Raji (cell line): ENCODE data around the gene SLC2A4RG.

Experiments
- POLR2A ChIP-seq: IDR thresholded peaks from 2 replicates; pipeline ENCODE4 v1.6.1; 2011; ENCODE audit warnings: low read depth, low read length, control low read depth; ENCODE audit not compliant: insufficient read depth

Gene SLC2A4RG

GRCh38 chr20:63740627-63741353, 1.2 kb downstream of the SLC2A4RG start:
- TF ChIP-seq POLR2A, result no peak

GRCh38 chr20:63741354-63741675, 1.7 kb downstream of the SLC2A4RG start:
- no peak for TF ChIP-seq POLR2A

- no peak for TF ChIP-seq POLR2A
Measured at GRCh38 chr20:63741676-63742380, 2.3 kb downstream of the SLC2A4RG start.

- no peak for TF ChIP-seq POLR2A
Measured at GRCh38 chr20:63742381-63743024, 2.9 kb downstream of the SLC2A4RG start.

GRCh38 chr20:63743210-63743970, 3.8 kb downstream of the SLC2A4RG start:
- TF ChIP-seq POLR2A, result no peak

DNA sequence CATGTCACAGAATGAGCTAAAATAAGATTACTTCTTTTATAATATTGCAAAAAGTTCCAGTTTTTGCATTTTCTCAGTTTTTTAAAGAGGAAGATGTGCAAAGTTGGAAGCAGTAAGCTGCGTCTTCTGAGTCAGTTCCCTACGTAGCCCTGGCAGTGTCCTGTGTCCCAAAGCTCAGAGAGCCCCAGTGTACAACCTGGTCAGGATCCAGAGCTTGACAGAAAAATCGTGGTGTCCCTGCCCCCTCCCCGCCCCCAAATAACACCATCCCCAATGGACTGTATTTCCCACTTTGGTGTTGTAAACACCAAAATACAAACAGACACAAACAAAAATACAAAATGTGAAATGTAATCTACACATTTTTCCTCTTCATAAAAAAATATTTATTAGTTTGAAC, 4.6 kb downstream of the SLC2A4RG start:
- no peak for TF ChIP-seq POLR2A

DNA sequence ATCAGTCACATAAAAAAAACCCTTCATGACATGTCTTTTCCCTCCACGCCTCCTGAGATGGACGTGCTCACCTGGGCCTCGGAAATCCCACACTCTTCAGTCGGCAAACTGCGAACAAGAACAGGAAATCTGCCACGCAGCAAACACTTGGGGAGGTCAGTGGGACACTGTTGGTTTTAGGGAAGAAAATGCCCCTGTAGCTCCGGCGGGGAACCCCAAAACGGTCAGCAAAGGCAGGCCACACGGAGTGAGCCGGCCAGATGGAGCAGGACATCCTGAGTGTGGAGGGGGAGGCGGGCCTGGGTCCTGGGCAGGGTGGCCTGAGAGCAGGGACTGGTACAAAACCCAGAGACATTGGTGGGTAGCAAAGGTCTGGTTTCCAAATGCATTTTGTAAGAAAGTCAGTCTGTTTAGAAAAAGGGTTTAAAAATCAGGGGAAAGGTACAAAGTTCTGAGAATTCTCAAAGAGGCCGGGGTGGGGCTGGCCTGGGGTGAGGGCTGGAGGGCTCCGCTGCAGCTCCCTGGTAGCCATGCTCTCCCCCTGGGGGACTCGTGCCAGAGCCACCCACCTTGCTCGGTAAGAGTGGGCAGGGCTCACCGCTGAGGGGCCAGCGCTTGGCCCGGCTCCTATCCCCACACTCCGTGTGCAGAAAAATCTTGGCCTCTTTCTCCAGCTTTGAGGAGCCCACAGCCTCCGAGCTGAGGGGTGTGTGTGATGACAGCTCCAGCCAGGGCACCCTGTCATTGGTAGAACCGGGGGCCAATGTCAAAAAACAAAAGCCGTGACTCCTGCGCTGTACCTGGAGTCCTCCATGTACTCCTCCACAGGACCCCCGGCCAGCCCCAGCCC, 5.2 kb downstream of the SLC2A4RG start:
- no peak for TF ChIP-seq POLR2A

GRCh38 chr20:63745424-63745805, 5.8 kb downstream of the SLC2A4RG start:
- no peak for TF ChIP-seq POLR2A

GRCh38 chr20:63745961-63746731, 6.6 kb downstream of the SLC2A4RG start:
- no peak for TF ChIP-seq POLR2A

GRCh38 chr20:63746751-63747315, 7.3 kb downstream of the SLC2A4RG start:
- TF ChIP-seq POLR2A, result no peak

DNA sequence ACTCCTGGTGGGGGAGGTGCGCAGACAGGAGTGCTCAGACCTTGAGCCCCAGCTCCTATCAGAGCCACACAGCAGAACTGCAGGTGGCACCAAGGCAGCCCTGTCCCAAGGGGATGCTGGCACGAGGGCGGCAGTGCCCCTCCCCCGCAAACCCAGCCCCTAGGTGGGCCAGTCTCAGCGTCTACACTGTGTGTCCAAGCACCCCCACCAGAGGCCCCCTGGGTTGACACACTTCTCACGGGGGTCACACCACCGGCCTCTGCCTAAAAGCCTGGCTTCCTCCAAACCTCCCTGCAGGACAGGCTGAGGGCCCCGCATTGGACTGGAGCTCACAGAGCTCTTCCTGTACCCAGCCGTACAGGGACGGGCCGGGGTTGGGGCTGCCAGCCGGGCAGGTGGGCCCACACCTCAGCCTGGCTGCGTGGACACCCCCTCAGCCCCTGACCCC, 8.1 kb downstream of the SLC2A4RG start:
- TF ChIP-seq POLR2A, result no peak

GRCh38 chr20:63748070-63748933, 8.7 kb downstream of the SLC2A4RG start:
- no peak for TF ChIP-seq POLR2A

- no peak for TF ChIP-seq POLR2A
Measured at GRCh38 chr20:63748934-63749270, 9.3 kb downstream of the SLC2A4RG start.
